GM18502 (cell line): Measurements from ENCODE around the gene RABGEF1.
A peak's percentile ranks its signal among the peaks of the same experiment; 100 is the strongest.
"Not testable (repeated sequence)": the region's sequence is repeated elsewhere in the genome, so short reads cannot be mapped to it uniquely, and the experiment has no call there.

Experiments
- ATAC-seq: cut with Tn5 transposase; IDR thresholded peaks from one replicate; pipeline ENCODE4 v1.9.1; 2021; ENCODE audit warnings: mild to moderate bottlenecking; ENCODE audit not compliant: unreplicated experiment, poor library complexity

Gene RABGEF1

GRCh38 chr7:66844552-66845378 lies 104.2 kb downstream of the RABGEF1 start:
- ATAC-seq: peak; percentile 95

GRCh38 chr7:66845379-66846095 lies 105.0 kb downstream of the RABGEF1 start:
- no peak for ATAC-seq

- ATAC-seq: not testable (repeated sequence)
These were observed 105.5 kb downstream of the RABGEF1 start for GRCh38 chr7:66846096-66846445.

- not testable (repeated sequence) for ATAC-seq
These were observed 107.0 kb downstream of the RABGEF1 start for GRCh38 chr7:66847523-66847855.

GRCh38 chr7:66847879-66848790 lies 107.6 kb downstream of the RABGEF1 start:
- no peak for ATAC-seq

- ATAC-seq: no peak
These were observed 118.8 kb downstream of the RABGEF1 start for GRCh38 chr7:66859339-66859738.

GRCh38 chr7:66859794-66860645 lies 119.5 kb downstream of the RABGEF1 start:
- ATAC-seq: no peak

GRCh38 chr7:66860767-66861166 lies 120.2 kb downstream of the RABGEF1 start:
- no peak for ATAC-seq
